Endothelial cell of umbilical vein (primary cell): ENCODE data around the gene POU3F3.

Source experiments
- EZH2 ChIP-seq: IDR thresholded peaks from 2 replicates; pipeline ENCODE4 v1.6.1; 2012; ENCODE audit warnings: borderline replicate concordance, low read depth, mild to moderate bottlenecking, moderate library complexity, low read length, inconsistent platforms; ENCODE audit not compliant: severe bottlenecking
- FOS ChIP-seq: IDR thresholded peaks from 2 replicates; pipeline ENCODE4 v1.6.1; 2011; ENCODE audit warnings: mild to moderate bottlenecking, low read length, moderate library complexity, borderline replicate concordance; ENCODE audit not compliant: insufficient read depth
- GATA2 ChIP-seq: IDR thresholded peaks from 2 replicates; pipeline ENCODE4 v1.7.0; 2011; ENCODE audit warnings: low read depth, mild to moderate bottlenecking, moderate library complexity, mixed read lengths, low read length; ENCODE audit not compliant: insufficient read length, insufficient read depth
- JUN ChIP-seq: IDR thresholded peaks from 2 replicates; pipeline ENCODE4 v1.6.1; 2011; ENCODE audit warnings: borderline replicate concordance, low read depth; ENCODE audit not compliant: insufficient read length, insufficient read depth
- POLR2A ChIP-seq: IDR thresholded peaks from 2 replicates; pipeline ENCODE4 v1.6.1; 2012; ENCODE audit warnings: low read depth, mild to moderate bottlenecking, control low read depth, low read length
- POLR2AphosphoS5 ChIP-seq: IDR thresholded peaks from 2 replicates; pipeline ENCODE4 v1.6.1; 2012; ENCODE audit warnings: low read depth, mild to moderate bottlenecking, control low read depth, low read length, moderate library complexity; ENCODE audit not compliant: insufficient read depth
- TF ChIP-seq, protein P1 (sequence below), 2 donors: IDR thresholded peaks; 1 replicate in 1 of 2; 2 replicates in 1 of 2; pipeline ENCODE4 v1.5.1; 2011; ENCODE audit warnings: low read length in 2 of 2, mild to moderate bottlenecking in 2 of 2, moderate library complexity in 2 of 2, control low read depth in 1 of 2, inconsistent platforms in 1 of 2, low read depth in 1 of 2; ENCODE audit not compliant: insufficient read depth in 1 of 2; ENCODE audit errors: extremely low read depth in 1 of 2

- TF ChIP-seq EZH2 (peak; percentile 58), FOS (no peak), POLR2AphosphoS5 (no peak), POLR2A (no peak), GATA2 (no peak), JUN (no peak)
- TF ChIP-seq, protein P1, sequence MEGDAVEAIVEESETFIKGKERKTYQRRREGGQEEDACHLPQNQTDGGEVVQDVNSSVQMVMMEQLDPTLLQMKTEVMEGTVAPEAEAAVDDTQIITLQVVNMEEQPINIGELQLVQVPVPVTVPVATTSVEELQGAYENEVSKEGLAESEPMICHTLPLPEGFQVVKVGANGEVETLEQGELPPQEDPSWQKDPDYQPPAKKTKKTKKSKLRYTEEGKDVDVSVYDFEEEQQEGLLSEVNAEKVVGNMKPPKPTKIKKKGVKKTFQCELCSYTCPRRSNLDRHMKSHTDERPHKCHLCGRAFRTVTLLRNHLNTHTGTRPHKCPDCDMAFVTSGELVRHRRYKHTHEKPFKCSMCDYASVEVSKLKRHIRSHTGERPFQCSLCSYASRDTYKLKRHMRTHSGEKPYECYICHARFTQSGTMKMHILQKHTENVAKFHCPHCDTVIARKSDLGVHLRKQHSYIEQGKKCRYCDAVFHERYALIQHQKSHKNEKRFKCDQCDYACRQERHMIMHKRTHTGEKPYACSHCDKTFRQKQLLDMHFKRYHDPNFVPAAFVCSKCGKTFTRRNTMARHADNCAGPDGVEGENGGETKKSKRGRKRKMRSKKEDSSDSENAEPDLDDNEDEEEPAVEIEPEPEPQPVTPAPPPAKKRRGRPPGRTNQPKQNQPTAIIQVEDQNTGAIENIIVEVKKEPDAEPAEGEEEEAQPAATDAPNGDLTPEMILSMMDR (IDR thresholded peaks at IDR 0.05; ENCODE audit: extremely low read depth in 1 of 2, insufficient read depth in 1 of 2, low read depth in 1 of 2, low read length in 2 of 2) = no peak
Observed at GRCh38 chr2:104866883-104867812, 13.2 kb downstream of the POU3F3 start.
